ENCODE data around the gene CHI3L1. TPM values are rescaled to one million over a fixed set of nuclear protein-coding genes. Genes with fewer than 3 reads are reported as not detected.

The CHI3L1 gene
- total RNA-seq, 4 donors from 2014 or later: 6.2 to 28.2 (median 21.2) TPM; not detected in 1

GRCh38 chr1:203163891-203164635 is 22.4 kb downstream of the CHI3L1 start:
- no peaks in the 10 kb centered on the region for H3K27me3 ChIP-seq
- no peaks in the 10 kb centered on the region for H3K4me1 ChIP-seq
- DNase-seq: no peak
- no peak overlapping the region for H3K27ac ChIP-seq
- no peaks in the 10 kb centered on the region for H3K9me3 ChIP-seq
- no peak for TF ChIP-seq POLR2A (IDR thresholded peaks at IDR 0.05)
- TF ChIP-seq, protein P1, sequence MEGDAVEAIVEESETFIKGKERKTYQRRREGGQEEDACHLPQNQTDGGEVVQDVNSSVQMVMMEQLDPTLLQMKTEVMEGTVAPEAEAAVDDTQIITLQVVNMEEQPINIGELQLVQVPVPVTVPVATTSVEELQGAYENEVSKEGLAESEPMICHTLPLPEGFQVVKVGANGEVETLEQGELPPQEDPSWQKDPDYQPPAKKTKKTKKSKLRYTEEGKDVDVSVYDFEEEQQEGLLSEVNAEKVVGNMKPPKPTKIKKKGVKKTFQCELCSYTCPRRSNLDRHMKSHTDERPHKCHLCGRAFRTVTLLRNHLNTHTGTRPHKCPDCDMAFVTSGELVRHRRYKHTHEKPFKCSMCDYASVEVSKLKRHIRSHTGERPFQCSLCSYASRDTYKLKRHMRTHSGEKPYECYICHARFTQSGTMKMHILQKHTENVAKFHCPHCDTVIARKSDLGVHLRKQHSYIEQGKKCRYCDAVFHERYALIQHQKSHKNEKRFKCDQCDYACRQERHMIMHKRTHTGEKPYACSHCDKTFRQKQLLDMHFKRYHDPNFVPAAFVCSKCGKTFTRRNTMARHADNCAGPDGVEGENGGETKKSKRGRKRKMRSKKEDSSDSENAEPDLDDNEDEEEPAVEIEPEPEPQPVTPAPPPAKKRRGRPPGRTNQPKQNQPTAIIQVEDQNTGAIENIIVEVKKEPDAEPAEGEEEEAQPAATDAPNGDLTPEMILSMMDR (IDR thresholded peaks at IDR 0.05): no peak
- intact Hi-C loops (cut with DNase I; ENCODE audit: low total_unique reads): no loop called here
- no peaks in the 10 kb centered on the region for H3K36me3 ChIP-seq
- no peak overlapping the region for H3K4me3 ChIP-seq

DNA sequence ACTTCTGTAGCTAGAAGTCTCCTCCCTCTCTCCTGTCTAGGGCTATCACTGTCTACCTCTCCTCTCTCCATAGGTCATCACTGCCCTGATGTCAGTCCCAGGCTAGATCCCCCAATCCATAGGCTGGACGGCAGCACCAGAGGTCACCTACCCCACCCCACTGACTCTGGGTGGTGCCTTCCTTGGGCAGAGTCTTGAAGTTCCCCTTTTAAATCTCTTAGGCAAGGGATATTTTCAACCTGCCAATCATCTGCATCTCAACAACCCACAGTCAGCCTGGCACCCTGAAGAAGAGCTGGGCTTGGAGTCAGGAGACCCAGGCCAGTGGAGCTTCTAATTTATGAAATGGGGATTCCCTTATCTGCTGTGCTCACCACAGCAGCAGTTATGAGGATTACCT is 24.1 kb downstream of the CHI3L1 start:
- intact Hi-C loops (cut with DNase I; ENCODE audit: low total_unique reads): no loop called here
- Histone ChIP-seq H3K4me3 (no peak overlapping the region), H3K27me3 (no peaks in the 10 kb centered on the region)

GRCh38 chr1:203161703-203162102 is 24.8 kb downstream of the CHI3L1 start:
- no peak for DNase-seq
- TF ChIP-seq, protein P1 (IDR thresholded peaks at IDR 0.05): no peak
- TF ChIP-seq POLR2A (IDR thresholded peaks at IDR 0.05): no peak
- no peaks in the 10 kb centered on the region for H3K36me3 ChIP-seq
- no peaks in the 10 kb centered on the region for H3K9me3 ChIP-seq
- no peak overlapping the region for H3K27ac ChIP-seq
- no peaks in the 10 kb centered on the region for H3K27me3 ChIP-seq
- no peaks in the 10 kb centered on the region for H3K4me1 ChIP-seq
- intact Hi-C loops (cut with DNase I; ENCODE audit: low total_unique reads): no loop called here
- H3K4me3 ChIP-seq: no peak overlapping the region

More for the DNA sequence above, 24.1 kb downstream of the CHI3L1 start:
- TF ChIP-seq POLR2A (IDR thresholded peaks at IDR 0.05): no peak
- TF ChIP-seq, protein P1 (IDR thresholded peaks at IDR 0.05): no peak
- Histone ChIP-seq H3K27ac (no peak overlapping the region), H3K36me3 (no peaks in the 10 kb centered on the region), H3K9me3 (no peaks in the 10 kb centered on the region), H3K4me1 (no peaks in the 10 kb centered on the region)
- DNase-seq: no peak

- no peaks in the 10 kb centered on the region for H3K9me3 ChIP-seq
- TF ChIP-seq, protein P1 (IDR thresholded peaks at IDR 0.05): no peak
- TF ChIP-seq POLR2A (IDR thresholded peaks at IDR 0.05): no peak
- no peaks in the 10 kb centered on the region for H3K4me1 ChIP-seq
- H3K27me3 ChIP-seq: no peaks in the 10 kb centered on the region
- intact Hi-C loops (cut with DNase I; ENCODE audit: low total_unique reads): no loop called here
- H3K27ac ChIP-seq: no peak overlapping the region
- H3K4me3 ChIP-seq: no peak overlapping the region
- no peak for DNase-seq
- no peaks in the 10 kb centered on the region for H3K36me3 ChIP-seq
Observed at GRCh38 chr1:203161175-203161574, 25.3 kb downstream of the CHI3L1 start.

DNA sequence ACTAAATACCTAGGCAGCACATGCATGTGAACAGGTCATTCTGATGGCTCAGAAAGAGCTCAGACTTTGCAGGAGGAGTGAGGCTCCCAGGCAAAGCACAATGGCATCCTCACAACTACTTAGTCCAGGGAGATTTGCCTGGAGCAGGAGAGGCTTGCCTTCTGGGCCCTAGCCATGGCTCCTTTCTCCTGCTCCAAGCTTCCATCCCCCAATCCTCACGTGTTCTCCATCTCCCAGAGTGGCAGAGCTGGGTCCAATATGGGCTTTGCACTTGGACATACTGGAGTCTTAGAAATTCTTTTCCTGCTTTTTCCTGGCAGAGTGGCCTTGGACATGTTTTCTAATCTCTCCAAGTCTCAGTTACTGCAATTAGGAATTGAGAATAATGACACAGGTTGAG is 26.7 kb downstream of the CHI3L1 start:
- no peak for DNase-seq
- intact Hi-C loops (cut with DNase I; ENCODE audit: low total_unique reads): no loop called here

More for the DNA sequence above, 26.7 kb downstream of the CHI3L1 start:
- Histone ChIP-seq H3K4me3 (no peak overlapping the region), H3K27ac (no peak overlapping the region), H3K27me3 (no peaks in the 10 kb centered on the region), H3K9me3 (no peaks in the 10 kb centered on the region), H3K36me3 (no peaks in the 10 kb centered on the region), H3K4me1 (no peaks in the 10 kb centered on the region)
- no peak for TF ChIP-seq POLR2A (IDR thresholded peaks at IDR 0.05)
- TF ChIP-seq, protein P1 (IDR thresholded peaks at IDR 0.05): no peak
